IPS-18a (cell line): Measurements from ENCODE around the gene ISCU.

Source experiments
- H3K27ac ChIP-seq: one replicate; pipeline ENCODE4 v1.5.1; 2013; ENCODE audit warnings: low read length
- H3K27me3 ChIP-seq: one replicate; pipeline ENCODE4 v1.6.1; 2013; ENCODE audit warnings: mild to moderate bottlenecking, low read length; ENCODE audit not compliant: control insufficient read depth, insufficient read depth
- H3K36me3 ChIP-seq: one replicate; pipeline ENCODE4 v1.6.1; 2013; ENCODE audit warnings: low read depth, low read length; ENCODE audit not compliant: control insufficient read depth
- H3K4me1 ChIP-seq: one replicate; pipeline ENCODE4 v1.6.1; 2013; ENCODE audit warnings: low read depth, low read length; ENCODE audit not compliant: control insufficient read depth
- H3K4me3 ChIP-seq: one replicate; pipeline ENCODE4 v1.5.1; 2013; ENCODE audit warnings: low read length
- H3K9ac ChIP-seq: one replicate; pipeline ENCODE4 v1.6.1; 2013; ENCODE audit warnings: mild to moderate bottlenecking, low read length, moderate library complexity
- H3K9me3 ChIP-seq: one replicate; pipeline ENCODE4 v1.6.1; 2013; ENCODE audit warnings: low read depth, low read length; ENCODE audit not compliant: control insufficient read depth

Gene ISCU

DNA sequence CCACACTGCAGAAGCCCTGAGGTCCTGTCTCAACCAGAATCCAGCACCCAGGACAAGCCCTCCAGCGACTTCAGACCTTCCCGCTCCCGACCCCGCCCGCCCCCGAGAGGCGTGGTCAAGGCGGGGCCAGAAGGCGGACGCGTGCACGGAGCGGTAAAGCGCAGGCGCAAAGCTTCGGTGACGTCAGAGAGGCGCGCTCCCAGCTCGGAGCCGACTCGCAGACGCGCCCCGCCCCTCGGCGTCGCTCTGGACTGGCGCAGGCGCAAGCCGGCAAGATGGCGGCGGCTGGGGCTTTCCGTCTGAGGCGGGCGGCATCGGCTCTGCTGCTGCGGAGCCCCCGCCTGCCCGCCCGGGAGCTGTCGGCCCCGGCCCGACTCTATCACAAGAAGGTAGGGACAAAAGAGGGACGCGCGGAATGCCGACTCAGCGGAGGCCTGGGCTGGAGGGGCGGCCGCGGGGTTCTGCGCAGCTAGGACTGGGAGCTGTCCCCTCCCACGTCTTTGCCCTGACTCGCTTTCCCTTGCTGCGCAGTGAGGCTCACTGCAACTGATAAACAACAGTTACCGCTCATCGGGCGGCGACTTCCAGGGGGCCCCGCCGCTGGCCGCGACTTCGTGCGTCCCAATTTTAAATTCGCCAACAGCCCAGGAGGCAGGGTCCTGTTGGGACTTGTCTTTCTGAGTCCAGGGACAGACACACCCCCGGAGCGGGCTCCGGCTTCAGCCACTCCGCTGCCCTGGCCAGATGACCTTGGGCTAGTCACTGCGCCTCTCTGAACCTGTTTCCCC, at the start of gene ISCU:
TSS of gene ISCU (plus strand) at position 249 of the 788 bp plus-strand sequence. CDS start at position 276, 27 bp downstream.
- peaks cover 36% of the 10 kb centered on the region for H3K36me3 ChIP-seq
- H3K4me3 ChIP-seq, result peak within 1 kb of the TSS; percentile 93
- H3K9ac ChIP-seq, result peak within 1 kb of the TSS; percentile 90
- H3K27ac ChIP-seq, result peak within 1 kb of the TSS; percentile 97
- no peaks in the 10 kb centered on the region for H3K9me3 ChIP-seq
- H3K4me1 ChIP-seq, result peaks cover 13% of the 10 kb centered on the region
- no peaks in the 10 kb centered on the region for H3K27me3 ChIP-seq

DNA sequence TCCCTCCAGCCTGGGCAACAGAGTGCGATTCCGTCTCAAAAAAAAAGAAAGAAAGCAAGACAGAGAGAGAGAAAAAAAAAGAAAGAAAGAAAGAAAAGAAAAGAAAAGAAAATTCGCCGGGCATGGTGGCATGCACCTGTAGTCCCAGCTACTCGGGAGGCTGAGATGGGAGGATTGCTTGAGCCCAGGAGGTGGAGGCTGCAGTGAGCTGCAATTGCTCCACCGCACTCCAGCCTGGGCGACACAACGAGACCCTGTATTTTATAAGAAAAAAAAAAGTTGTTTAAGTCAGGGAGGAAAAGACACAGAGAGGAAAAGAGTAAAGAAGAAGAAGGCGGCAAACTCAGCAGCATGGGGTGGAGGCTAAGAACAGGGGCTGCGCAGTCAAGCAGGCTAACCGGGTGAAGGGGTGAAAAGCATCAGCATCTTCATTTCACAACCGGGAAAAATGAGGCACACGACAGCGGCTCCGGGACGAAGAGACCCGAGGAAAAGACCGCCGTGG, 47.9 kb upstream of the ISCU start:
- H3K27me3 ChIP-seq, result no peaks in the 10 kb centered on the region
- peak overlapping the region; percentile 6 for H3K9ac ChIP-seq
- H3K27ac ChIP-seq, result no peak overlapping the region
- peak overlapping the region; percentile 77 for H3K4me3 ChIP-seq
- H3K36me3 ChIP-seq, result peaks cover 11% of the 10 kb centered on the region
- H3K9me3 ChIP-seq, result no peaks in the 10 kb centered on the region
- H3K4me1 ChIP-seq, result peaks cover 3% of the 10 kb centered on the region

DNA sequence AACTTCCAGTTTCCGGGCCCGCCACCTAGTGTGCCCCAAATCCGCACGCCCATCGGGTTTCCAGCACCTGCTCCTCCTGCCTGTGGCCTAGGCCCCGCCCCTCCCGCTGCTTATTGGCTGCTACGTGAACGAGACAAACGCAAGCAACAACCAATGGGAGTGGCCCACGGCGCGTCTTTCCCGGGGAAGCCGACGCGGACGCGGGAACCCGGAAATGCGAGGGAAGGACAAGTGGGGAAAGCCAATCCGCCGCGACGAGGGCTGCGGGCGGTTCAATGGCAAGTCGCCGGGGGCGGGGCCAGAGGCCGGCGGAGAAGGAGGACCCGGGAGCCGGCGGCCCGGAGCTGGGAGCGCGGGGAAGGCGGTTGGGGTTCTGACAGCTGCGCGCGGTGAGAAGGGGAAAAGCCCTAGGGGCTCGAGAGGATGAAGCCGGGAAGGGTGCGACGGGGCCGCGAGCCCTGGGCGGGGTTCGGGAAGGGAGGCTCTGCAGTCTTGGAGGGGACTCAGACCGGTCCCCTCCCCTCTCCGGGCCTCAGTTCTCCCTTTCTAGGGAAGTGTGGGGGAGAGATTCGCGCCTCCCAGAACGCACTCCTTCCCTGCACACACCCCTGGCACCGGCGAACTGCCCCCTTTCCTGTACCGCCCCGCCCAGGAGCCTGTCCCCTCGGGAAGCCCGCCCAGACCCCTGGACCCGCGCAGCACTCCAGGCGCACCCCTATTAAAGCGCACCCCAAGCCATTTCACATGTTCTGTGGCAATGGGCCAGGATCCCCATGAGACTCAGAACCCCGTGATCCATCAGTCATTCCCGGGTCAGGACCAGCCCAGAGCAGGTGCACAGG, 47.2 kb upstream of the ISCU start, which contains the start of gene FICD:
TSS of gene FICD (plus strand) at position 305 of the 842 bp plus-strand sequence. CDS start 1,696 bp downstream, outside the sequence.
- H3K4me3 ChIP-seq, result peak within 1 kb of the TSS; percentile 77
- H3K9ac ChIP-seq, result peak within 1 kb of the TSS; percentile 56
- H3K27me3 ChIP-seq, result no peaks in the 10 kb centered on the region
- peaks cover 17% of the 10 kb centered on the region for H3K36me3 ChIP-seq
- no peaks in the 10 kb centered on the region for H3K9me3 ChIP-seq
- H3K27ac ChIP-seq, result no peak within 1 kb of the TSS
- peaks cover 3% of the 10 kb centered on the region for H3K4me1 ChIP-seq

DNA sequence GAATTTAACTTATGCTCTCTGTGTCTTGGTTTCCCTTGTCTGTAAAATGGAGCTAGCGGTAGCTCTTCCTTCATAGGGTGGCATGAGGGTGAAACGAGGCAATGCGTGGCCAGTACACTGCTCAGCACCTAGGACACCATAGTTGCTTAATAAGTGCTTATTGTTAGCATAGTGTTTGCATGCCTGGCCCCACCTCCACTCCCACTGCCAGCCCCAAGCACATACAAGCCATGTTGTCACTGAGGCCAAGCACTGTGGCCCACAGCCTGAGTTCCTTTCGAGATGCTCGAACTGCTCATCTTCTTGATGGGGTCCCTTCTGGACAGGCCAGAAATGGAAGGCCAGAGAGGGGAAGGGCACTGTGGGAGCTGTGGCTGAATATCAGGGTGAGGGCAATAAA, 46.5 kb upstream of the ISCU start:
- no peak overlapping the region for H3K27ac ChIP-seq
- no peaks in the 10 kb centered on the region for H3K9me3 ChIP-seq
- peak overlapping the region; percentile 56 for H3K9ac ChIP-seq
- H3K36me3 ChIP-seq, result peaks cover 25% of the 10 kb centered on the region
- peaks cover 3% of the 10 kb centered on the region for H3K4me1 ChIP-seq
- H3K4me3 ChIP-seq, result peak overlapping the region; percentile 77
- no peaks in the 10 kb centered on the region for H3K27me3 ChIP-seq

GRCh38 chr12:108516511-108517275, 45.7 kb upstream of the ISCU start:
- H3K9ac ChIP-seq, result no peak overlapping the region
- peaks cover 2% of the 10 kb centered on the region for H3K4me1 ChIP-seq
- peaks cover 32% of the 10 kb centered on the region for H3K36me3 ChIP-seq
- no peak overlapping the region for H3K27ac ChIP-seq
- H3K27me3 ChIP-seq, result no peaks in the 10 kb centered on the region
- H3K9me3 ChIP-seq, result no peaks in the 10 kb centered on the region
- H3K4me3 ChIP-seq, result no peak overlapping the region

DNA sequence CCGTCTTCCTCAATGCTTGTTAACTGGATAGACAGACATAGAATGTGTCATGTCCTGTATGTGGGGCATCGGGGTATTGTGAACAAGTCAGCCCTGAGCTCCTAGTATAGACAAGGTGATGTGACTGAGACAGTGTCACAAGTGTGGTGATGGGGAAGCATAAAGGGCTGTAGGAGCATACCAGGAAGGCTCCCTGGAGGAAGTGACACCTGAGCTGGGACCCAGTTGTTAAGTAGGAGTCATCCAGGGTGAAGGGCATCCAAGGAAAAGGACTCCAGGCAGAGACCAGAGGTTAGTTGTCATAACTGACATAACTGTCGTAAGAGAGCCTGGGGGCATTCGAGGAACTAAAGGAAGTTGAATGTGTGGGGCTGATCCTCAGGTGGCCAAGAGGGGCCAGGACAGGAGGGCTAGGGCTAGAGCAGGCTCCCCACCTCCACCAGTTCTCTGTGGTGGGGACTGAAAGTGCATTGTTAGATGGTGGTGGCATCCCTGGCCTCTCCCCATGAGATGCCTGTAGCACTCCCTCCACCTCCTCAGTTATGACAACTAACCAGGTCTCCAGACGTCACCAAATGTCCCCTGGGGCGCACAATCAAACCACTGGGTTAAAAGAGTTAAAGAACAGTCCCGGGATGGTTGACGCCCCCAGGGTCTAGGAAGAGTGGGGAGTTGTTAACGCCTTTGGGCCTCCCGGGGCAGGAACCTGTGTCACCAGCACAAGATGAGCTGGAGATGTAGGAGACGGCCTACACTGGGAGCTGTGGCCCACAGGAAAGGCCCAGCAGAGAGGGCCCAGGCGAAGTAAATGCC, 44.9 kb upstream of the ISCU start:
- no peaks in the 10 kb centered on the region for H3K9me3 ChIP-seq
- no peak overlapping the region for H3K9ac ChIP-seq
- H3K27me3 ChIP-seq, result no peaks in the 10 kb centered on the region
- no peaks in the 10 kb centered on the region for H3K4me1 ChIP-seq
- H3K27ac ChIP-seq, result no peak overlapping the region
- no peak overlapping the region for H3K4me3 ChIP-seq
- peaks cover 40% of the 10 kb centered on the region for H3K36me3 ChIP-seq

GRCh38 chr12:108518101-108518715, 44.2 kb upstream of the ISCU start:
- Histone ChIP-seq H3K4me3 (no peak overlapping the region), H3K4me1 (no peaks in the 10 kb centered on the region), H3K27me3 (no peaks in the 10 kb centered on the region), H3K9me3 (no peaks in the 10 kb centered on the region), H3K9ac (no peak overlapping the region), H3K36me3 (peaks cover 47% of the 10 kb centered on the region), H3K27ac (no peak overlapping the region)

- no peaks in the 10 kb centered on the region for H3K27me3 ChIP-seq
- no peak overlapping the region for H3K9ac ChIP-seq
- peaks cover 54% of the 10 kb centered on the region for H3K36me3 ChIP-seq
- H3K4me3 ChIP-seq, result no peak overlapping the region
- no peak overlapping the region for H3K27ac ChIP-seq
- no peaks in the 10 kb centered on the region for H3K9me3 ChIP-seq
- no peaks in the 10 kb centered on the region for H3K4me1 ChIP-seq
Measured at GRCh38 chr12:108518716-108519496, 43.5 kb upstream of the ISCU start.

DNA sequence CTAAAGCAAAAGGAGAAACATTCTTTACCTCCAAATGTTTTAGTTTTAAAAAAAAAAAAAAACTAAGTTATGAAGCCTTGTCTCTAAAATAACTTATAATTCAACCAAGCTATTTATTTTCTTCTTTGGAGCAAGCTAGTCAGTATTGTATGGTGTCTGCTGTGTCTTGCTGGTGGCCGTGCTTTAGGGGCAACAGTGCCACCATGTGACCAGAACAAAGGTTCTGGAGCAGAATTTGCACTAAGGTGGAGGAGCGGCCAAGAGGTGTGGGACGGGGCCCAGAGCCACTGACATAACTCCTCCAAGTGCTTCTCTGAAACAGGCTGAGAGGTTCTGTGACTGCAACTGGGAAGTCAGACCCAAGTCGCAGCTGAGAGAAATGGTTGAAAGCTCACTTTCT, 42.8 kb upstream of the ISCU start:
- no peak overlapping the region for H3K9ac ChIP-seq
- H3K27me3 ChIP-seq, result no peaks in the 10 kb centered on the region
- no peaks in the 10 kb centered on the region for H3K4me1 ChIP-seq
- H3K27ac ChIP-seq, result no peak overlapping the region
- H3K36me3 ChIP-seq, result peaks cover 61% of the 10 kb centered on the region
- H3K9me3 ChIP-seq, result no peaks in the 10 kb centered on the region
- no peak overlapping the region for H3K4me3 ChIP-seq

DNA sequence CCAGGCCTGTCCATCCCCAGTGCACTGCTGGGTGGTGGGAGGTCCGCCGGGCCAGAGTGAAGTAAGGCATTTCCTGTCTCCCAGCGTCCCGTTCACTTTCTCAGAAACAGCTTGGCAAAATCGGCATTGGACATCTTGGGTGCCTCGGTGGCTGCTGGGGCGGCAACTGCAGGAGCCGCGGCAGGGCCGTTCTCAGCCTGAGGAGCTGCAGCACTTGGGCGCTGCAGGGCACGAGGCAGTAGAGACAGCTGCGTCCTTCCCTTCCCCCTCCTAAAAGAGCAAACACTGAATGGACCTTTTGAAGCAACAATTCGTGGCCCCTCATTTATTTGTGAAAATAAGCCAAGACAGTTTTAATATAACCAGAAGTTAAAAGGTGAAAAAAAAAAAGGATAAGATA, 39.0 kb upstream of the ISCU start:
- Histone ChIP-seq H3K36me3 (peaks cover 98% of the 10 kb centered on the region), H3K27ac (no peak overlapping the region), H3K4me1 (no peaks in the 10 kb centered on the region)

More for the DNA sequence above, 39.0 kb upstream of the ISCU start:
- Histone ChIP-seq H3K27me3 (no peaks in the 10 kb centered on the region), H3K9ac (no peak overlapping the region), H3K4me3 (no peak overlapping the region), H3K9me3 (no peaks in the 10 kb centered on the region)
